ENCODE measurements around the gene GALNT1.

GALNT1 gene

GRCh38 chr18:35639296-35639695 lies 57.8 kb downstream of the GALNT1 start:
- H3K4me3 ChIP-seq (replicated peaks; ENCODE audit: low read depth, low read length): no peak overlapping the region
- DNase-seq (ENCODE audit: extremely low read depth, low read depth): no peak

GRCh38 chr18:35641467-35641866 lies 59.9 kb downstream of the GALNT1 start:
- no peak for DNase-seq (ENCODE audit: extremely low read depth, low read depth)
- H3K4me3 ChIP-seq (replicated peaks; ENCODE audit: low read depth, low read length): no peak overlapping the region
- no peak for TF ChIP-seq CTCF (IDR thresholded peaks at IDR 0.05; ENCODE audit: low read depth, low read length, missing control alignments)

More at GRCh38 chr18:35639296-35639695, 57.8 kb downstream of the GALNT1 start:
- TF ChIP-seq CTCF (IDR thresholded peaks at IDR 0.05; ENCODE audit: low read depth, low read length, missing control alignments): no peak

- no peak for DNase-seq (ENCODE audit: extremely low read depth, low read depth)
- no peak for TF ChIP-seq CTCF (IDR thresholded peaks at IDR 0.05; ENCODE audit: low read depth, low read length, missing control alignments)
- no peak overlapping the region for H3K4me3 ChIP-seq (replicated peaks; ENCODE audit: low read depth, low read length)
These were observed 60.4 kb downstream of the GALNT1 start for GRCh38 chr18:35641916-35642315.

GRCh38 chr18:35642802-35643201 lies 61.3 kb downstream of the GALNT1 start:
- no peak for DNase-seq (ENCODE audit: extremely low read depth, low read depth)
- TF ChIP-seq CTCF (IDR thresholded peaks at IDR 0.05; ENCODE audit: low read depth, low read length, missing control alignments): no peak
- H3K4me3 ChIP-seq (replicated peaks; ENCODE audit: low read depth, low read length): no peak overlapping the region

GRCh38 chr18:35646449-35646848 lies 64.9 kb downstream of the GALNT1 start:
- TF ChIP-seq CTCF (IDR thresholded peaks at IDR 0.05; ENCODE audit: low read depth, low read length, missing control alignments): no peak
- H3K4me3 ChIP-seq (replicated peaks; ENCODE audit: low read depth, low read length): no peak overlapping the region
- DNase-seq (ENCODE audit: extremely low read depth, low read depth): no peak

GRCh38 chr18:35653392-35654135 lies 72.0 kb downstream of the GALNT1 start:
- TF ChIP-seq CTCF (IDR thresholded peaks at IDR 0.05; ENCODE audit: low read depth, low read length, missing control alignments): no peak
- no peak for DNase-seq (ENCODE audit: extremely low read depth, low read depth)
- H3K4me3 ChIP-seq (replicated peaks; ENCODE audit: low read depth, low read length): no peak overlapping the region

GRCh38 chr18:35658112-35658511 lies 76.6 kb downstream of the GALNT1 start:
- no peak overlapping the region for H3K4me3 ChIP-seq (replicated peaks; ENCODE audit: low read depth, low read length)
- DNase-seq (ENCODE audit: extremely low read depth, low read depth): no peak
- no peak for TF ChIP-seq CTCF (IDR thresholded peaks at IDR 0.05; ENCODE audit: low read depth, low read length, missing control alignments)

Measured in HFF-Myc (cell line).